A549 (cell line): ENCODE results near the gene UGT1A9. TPM values are rescaled to one million over a fixed set of nuclear protein-coding genes. Genes with fewer than 3 reads are reported as not detected.

Experiments used
- ATAC-seq, 2 experiments: fragments of 200-7000 bp in 1 of 2; fragments of >200 bp in 1 of 2; cut with Nextera tagmentation in 1 of 2; cut with Tn5 transposase in 1 of 2; 3 replicates each; pipeline versions ENCODE4 v1.8.0 to v1.9.1; 2018 to 2020; ENCODE audit warnings: mild to moderate bottlenecking in 1 of 2, moderate library complexity in 1 of 2
- CTCF ChIA-PET: fragments of 300-600 bp; sonication (Branson Sonifier 250); formaldehyde crosslinking; extraction: SDS; loops from one replicate; lab custom pipeline; 2021; ENCODE audit warnings: antibody characterized with exemption, inconsistent platforms; lab: Yijun Ruan, JAX
- POLR2A ChIA-PET: fragments of 350-600 bp; formaldehyde crosslinking; extraction: SDS; loops from one replicate; lab custom pipeline; 2021; ENCODE audit warnings: antibody characterized with exemption, inconsistent platforms; lab: Yijun Ruan, JAX
- DNase-seq, 2 experiments: peaks; one replicate each; pipeline versions ENCODE4 v3.0.0 to v3.0.0-alpha.2; 2011 to 2016; ENCODE audit warnings: low read depth in 1 of 2, low spot score in 1 of 2
- FAIRE-seq: peaks from 2 replicates; lab custom pipeline; 2011; peaks lifted over from hg19 to GRCh38; lab: Jason Lieb, UNC
- H3K27ac ChIP-seq, 2 experiments: fragments of >200 bp; sonication (Bioruptor Twin); formaldehyde crosslinking; 3 replicates each; pipeline ENCODE4 v1.5.1; 2016 to 2017
- H3K4me1 ChIP-seq: fragments of >200 bp; sonication (Bioruptor Twin); formaldehyde crosslinking; 3 replicates; pipeline ENCODE4 v1.6.1; 2016
- H3K4me2 ChIP-seq: fragments of >200 bp; sonication (Bioruptor Twin); formaldehyde crosslinking; 3 replicates; pipeline ENCODE4 v1.6.1; 2016
- H3K4me3 ChIP-seq: fragments of >200 bp; sonication (Bioruptor Twin); formaldehyde crosslinking; 3 replicates; pipeline ENCODE4 v1.5.1; 2016
- H3K9me3 ChIP-seq: fragments of >200 bp; sonication (Bioruptor Twin); formaldehyde crosslinking; 3 replicates; pipeline ENCODE4 v1.6.1; 2016
- ATOH8 ChIP-seq: fragments of 250-450 bp; sonication (Bioruptor Pico); IDR thresholded peaks from 2 replicates; pipeline ENCODE4 v1.5.0; 2020; ENCODE audit warnings: low read depth, mild to moderate bottlenecking, moderate library complexity
- BCL3 ChIP-seq: fragments of >200 bp; sonication (Bioruptor Twin); formaldehyde crosslinking; IDR thresholded peaks from 3 replicates; pipeline ENCODE4 v1.6.1; 2016
- CBX2 ChIP-seq: fragments of 200-600 bp; sonication (generic); IDR thresholded peaks from 2 replicates; pipeline ENCODE4 v1.6.1; 2016; ENCODE audit warnings: low read depth, mild to moderate bottlenecking, borderline replicate concordance
- CBX8 ChIP-seq: fragments of 200-600 bp; sonication (generic); IDR thresholded peaks from 2 replicates; pipeline ENCODE4 v1.6.1; 2016
- CEBPB ChIP-seq, 2 experiments: fragments of >200 bp in 1 of 2; sonication (Bioruptor Twin) in 1 of 2; formaldehyde crosslinking in 1 of 2; IDR thresholded peaks; 2 replicates each; pipeline ENCODE4 v1.6.1; 2012 to 2016
- E2F6 ChIP-seq: IDR thresholded peaks from 2 replicates; pipeline ENCODE4 v1.6.1; 2012; ENCODE audit warnings: low read depth, borderline replicate concordance
- EHF ChIP-seq: fragments of 250-450 bp; sonication (Bioruptor Pico); IDR thresholded peaks from 2 replicates; pipeline ENCODE4 v1.5.0; 2020; ENCODE audit warnings: mild to moderate bottlenecking
- EP300 ChIP-seq, 2 experiments: fragments of >200 bp; sonication (Bioruptor Twin); formaldehyde crosslinking; IDR thresholded peaks; 2 replicates in 1 of 2; 3 replicates in 1 of 2; pipeline ENCODE4 v1.6.1; 2016 to 2017
- GATA3 ChIP-seq: IDR thresholded peaks from 2 replicates; pipeline ENCODE4 v1.6.1; 2012; ENCODE audit warnings: borderline replicate concordance
- HEYL ChIP-seq: fragments of 250-450 bp; sonication (Bioruptor Pico); IDR thresholded peaks from 2 replicates; pipeline ENCODE4 v1.8.0; 2021; ENCODE audit warnings: mild to moderate bottlenecking, moderate library complexity
- HOXA7 ChIP-seq: fragments of 250-450 bp; sonication (Bioruptor Pico); IDR thresholded peaks from 2 replicates; pipeline ENCODE4 v1.5.0; 2020; ENCODE audit warnings: mild to moderate bottlenecking, moderate library complexity
- HOXB13 ChIP-seq: fragments of 250-450 bp; sonication (Bioruptor Pico); IDR thresholded peaks from 2 replicates; pipeline ENCODE4 v1.5.0; 2020; ENCODE audit warnings: low read depth, mild to moderate bottlenecking, moderate library complexity
- HOXB5 ChIP-seq: fragments of 250-450 bp; sonication (Bioruptor Pico); IDR thresholded peaks from 2 replicates; pipeline ENCODE4 v1.5.0; 2020; ENCODE audit warnings: mild to moderate bottlenecking, moderate library complexity
- JUN ChIP-seq, 2 experiments: fragments of >200 bp; sonication (Bioruptor Twin); formaldehyde crosslinking; IDR thresholded peaks; 2 replicates in 1 of 2; 3 replicates in 1 of 2; pipeline ENCODE4 v1.6.1; 2016 to 2017
- JUNB ChIP-seq: fragments of >200 bp; sonication (Bioruptor Twin); formaldehyde crosslinking; IDR thresholded peaks from 2 replicates; pipeline ENCODE4 v1.6.1; 2016
- KDM1A ChIP-seq: fragments of 200-600 bp; sonication (generic); IDR thresholded peaks from 2 replicates; pipeline ENCODE4 v1.6.1; 2016; ENCODE audit warnings: low read depth, mild to moderate bottlenecking
- KDM5A ChIP-seq: fragments of 200-600 bp; sonication (generic); IDR thresholded peaks from 2 replicates; pipeline ENCODE4 v1.6.1; 2016; ENCODE audit warnings: antibody characterized with exemption, mild to moderate bottlenecking
- MAFK ChIP-seq: fragments of 450-650 bp; IDR thresholded peaks from 2 replicates; pipeline ENCODE4 v1.6.1; 2014; ENCODE audit not compliant: partially characterized antibody
- MAX ChIP-seq: IDR thresholded peaks from 2 replicates; pipeline ENCODE4 v1.6.1; 2012
- MAZ ChIP-seq: fragments of 150-350 bp; IDR thresholded peaks from 2 replicates; pipeline ENCODE4 v1.6.1; 2014; ENCODE audit warnings: antibody characterized with exemption, low read depth, low read length, borderline replicate concordance
- NR3C1 ChIP-seq: fragments of >200 bp; sonication (Bioruptor Twin); formaldehyde crosslinking; IDR thresholded peaks from 3 replicates; pipeline ENCODE4 v1.6.1; 2017
- PBX3 ChIP-seq: IDR thresholded peaks from 2 replicates; pipeline ENCODE4 v1.6.1; 2012
- POLR2A ChIP-seq: IDR thresholded peaks from 2 replicates; pipeline ENCODE4 v1.6.1; 2012; ENCODE audit warnings: mild to moderate bottlenecking, low read length
- RAD21 ChIP-seq, 2 experiments: fragments of >200 bp in 1 of 2; sonication (Bioruptor Twin) in 1 of 2; formaldehyde crosslinking in 1 of 2; IDR thresholded peaks in 1 of 2; conservative IDR thresholded peaks in 1 of 2; 2 replicates in 1 of 2; 3 replicates in 1 of 2; pipeline ENCODE4 v1.6.1; 2012 to 2018; ENCODE audit warnings: inconsistent platforms in 1 of 2
- REST ChIP-seq: fragments of 200-600 bp; sonication (generic); IDR thresholded peaks from 2 replicates; pipeline ENCODE4 v1.6.1; 2016; ENCODE audit warnings: antibody characterized with exemption, mild to moderate bottlenecking, moderate library complexity
- RFX5 ChIP-seq: fragments of 450-650 bp; IDR thresholded peaks from 2 replicates; pipeline ENCODE4 v1.7.1; 2014; ENCODE audit warnings: antibody characterized with exemption, mild to moderate bottlenecking, moderate library complexity
- SMC3 ChIP-seq: fragments of >200 bp; sonication (Bioruptor Twin); formaldehyde crosslinking; IDR thresholded peaks from 3 replicates; pipeline ENCODE4 v1.6.1; 2018; ENCODE audit warnings: inconsistent platforms
- SREBF2 ChIP-seq: fragments of 450-650 bp; IDR thresholded peaks from 2 replicates; pipeline ENCODE4 v1.6.1; 2014; ENCODE audit warnings: mild to moderate bottlenecking, moderate library complexity
- USF2 ChIP-seq: fragments of 450-650 bp; IDR thresholded peaks from 2 replicates; pipeline ENCODE4 v1.6.1; 2014; ENCODE audit warnings: antibody characterized with exemption
- ZFP36 ChIP-seq: fragments of 450-650 bp; IDR thresholded peaks from 2 replicates; pipeline ENCODE4 v1.6.1; 2014; ENCODE audit warnings: borderline replicate concordance; ENCODE audit not compliant: partially characterized antibody
- WGBS: methylation state at CpG from one replicate; pipeline ENCODE4 v1.1.6; 2017; ENCODE audit errors: missing lambda C conversion rate; 5-methylcytosine and 5-hydroxymethylcytosine counted together
- polyA plus RNA-seq, 4 experiments: library from polyadenylated mRNA; depleted of rRNA in 3 of 4; stranded (reverse); fragments of >200 nt; fragmentation: RNase III in 1 of 4; extraction: RNeasy Plus Mini Kit Qiagen cat#74134 plus additional on column Dnase treatment in 1 of 4; gene quantifications; 2 replicates in 3 of 4; 3 replicates in 1 of 4; pipeline ENCODE4 v1.2.3, GENCODE V29; 2011 to 2017

Gene UGT1A9
- polyA plus RNA-seq, 2 of the 4 experiments (the other 2 are of a cell fraction), result 11.0 to 13.1 TPM

- peak in 1 of 2 experiments; percentile 29 for DNase-seq
- Histone ChIP-seq H3K4me3 (no peak overlapping the region), H3K9me3 (peaks cover 63% of the 10 kb centered on the region), H3K27ac (peak overlapping the region; percentile 89 to 92), H3K4me2 (peak overlapping the region; percentile 79), H3K4me1 (peaks cover 29% of the 10 kb centered on the region)
- no peak for TF ChIP-seq KDM1A
- no peak for TF ChIP-seq ZFP36
- no peak for TF ChIP-seq EHF (CRISPR knock-in tag)
- no peak for TF ChIP-seq EP300 (IDR thresholded peaks at IDR 0.05)
- no peak for TF ChIP-seq SMC3
- no peak for TF ChIP-seq NR3C1
- no peak for TF ChIP-seq JUNB
- TF ChIP-seq REST, result no peak
- no peak for TF ChIP-seq JUN (IDR thresholded peaks at IDR 0.05)
- no peak for TF ChIP-seq CBX8
- TF ChIP-seq USF2, result no peak
- no peak for TF ChIP-seq SREBF2
- no peak for TF ChIP-seq MAX
- TF ChIP-seq E2F6, result no peak
- TF ChIP-seq RAD21 (conservative IDR thresholded peaks at IDR 0.05 in 1 of 2, IDR thresholded peaks at IDR 0.05 in 1 of 2), result no peak
- TF ChIP-seq RFX5, result no peak
- no peak for TF ChIP-seq MAZ
- no peak for TF ChIP-seq HOXB5
- ATAC-seq, result peak; percentile 27 to 61; a peak in 3 of 6 replicates
- POLR2A ChIA-PET, result no interaction called here
- CTCF ChIA-PET, result interaction anchor here (0.8 kb wide), 1 partner anchor 86 kb away, joined by 3 read pairs; no protein-coding TSS in a partner anchor
- 76% methylated on average over 10 of the region's 10 CpGs for WGBS
- FAIRE-seq, result no peak
These were observed 75.0 kb downstream of the UGT1A9 start for GRCh38 chr2:233746475-233747282.

- ATAC-seq (no peak), FAIRE-seq (no peak), DNase-seq (no peak)
- Histone ChIP-seq H3K4me3 (no peak overlapping the region), H3K4me2 (no peak overlapping the region), H3K27ac (peak overlapping the region; percentile 89 to 92), H3K4me1 (peaks cover 29% of the 10 kb centered on the region), H3K9me3 (peaks cover 63% of the 10 kb centered on the region)
- POLR2A ChIA-PET, result no interaction called here
- CTCF ChIA-PET, result no interaction called here
- WGBS, result 90% methylated on average over 6 of the region's 6 CpGs
- no peak for TF ChIP-seq MAFK
- TF ChIP-seq HOXA7 (CRISPR knock-in tag), result no peak
- TF ChIP-seq MAZ, result no peak
- TF ChIP-seq USF2, result no peak
- TF ChIP-seq GATA3, result no peak
- no peak for TF ChIP-seq JUN (IDR thresholded peaks at IDR 0.05)
- no peak for TF ChIP-seq KDM5A
- TF ChIP-seq POLR2A, result no peak
- TF ChIP-seq ATOH8 (CRISPR knock-in tag), result no peak
- no peak for TF ChIP-seq HOXB13 (CRISPR knock-in tag)
- no peak for TF ChIP-seq BCL3
- TF ChIP-seq CEBPB (IDR thresholded peaks at IDR 0.05), result no peak
- TF ChIP-seq HEYL (CRISPR knock-in tag), result no peak
- TF ChIP-seq PBX3, result no peak
- TF ChIP-seq RAD21 (conservative IDR thresholded peaks at IDR 0.05 in 1 of 2, IDR thresholded peaks at IDR 0.05 in 1 of 2), result no peak
- TF ChIP-seq CBX2, result no peak
These were observed 75.5 kb downstream of the UGT1A9 start for GRCh38 chr2:233747283-233747544.
